Nephron (organoid): ENCODE results near the gene RAD9A.

ENCODE experiments used
- H3K27ac Mint-ChIP-seq, 3 experiments: 2 replicates each; pipeline ENCODE4 v1.8.0; 2020; ENCODE audit warnings: mixed read lengths in 3 of 3, mild to moderate bottlenecking in 2 of 3, moderate library complexity in 1 of 3
- H3K27me3 Mint-ChIP-seq: 2 replicates; pipeline ENCODE4 v1.8.0; 2021; ENCODE audit warnings: low read depth, mild to moderate bottlenecking, moderate library complexity, mixed read lengths
- H3K36me3 Mint-ChIP-seq: 2 replicates; pipeline ENCODE4 v1.8.0; 2020; ENCODE audit warnings: low read depth, mixed read lengths
- H3K4me1 Mint-ChIP-seq: 2 replicates; pipeline ENCODE4 v1.8.0; 2020; ENCODE audit warnings: mixed read lengths
- H3K4me3 Mint-ChIP-seq, 3 experiments: 2 replicates each; pipeline ENCODE4 v1.8.0; 2020; ENCODE audit warnings: mild to moderate bottlenecking in 3 of 3, mixed read lengths in 3 of 3, moderate library complexity in 2 of 3
- H3K9me3 Mint-ChIP-seq: 2 replicates; pipeline ENCODE4 v1.8.0; 2020; ENCODE audit warnings: mixed read lengths
- CTCF ChIP-seq, 3 experiments: fragments of 200-600 bp; sonication (generic); IDR thresholded peaks; one replicate each; pipeline ENCODE4 v1.5.0; 2021; ENCODE audit warnings: antibody characterized with exemption in 3 of 3; ENCODE audit not compliant: unreplicated experiment in 3 of 3

The RAD9A gene

GRCh38 chr11:67412495-67413179, 20.9 kb downstream of the RAD9A start:
- Mint-ChIP-seq H3K36me3 (no peaks in the 10 kb centered on the region), H3K4me3 (no peak overlapping the region), H3K4me1 (peaks cover 25% of the 10 kb centered on the region), H3K27me3 (peaks cover 51% of the 10 kb centered on the region), H3K9me3 (no peaks in the 10 kb centered on the region), H3K27ac (peak overlapping the region in 2 of 3 experiments; percentile 63 to 69)
- no peak for TF ChIP-seq CTCF (IDR thresholded peaks at IDR 0.05; ENCODE audit: unreplicated experiment in 3 of 3)

GRCh38 chr11:67413266-67413849, 21.6 kb downstream of the RAD9A start:
- H3K27me3 Mint-ChIP-seq = peaks cover 51% of the 10 kb centered on the region
- peaks cover 31% of the 10 kb centered on the region for H3K4me1 Mint-ChIP-seq
- no peaks in the 10 kb centered on the region for H3K36me3 Mint-ChIP-seq
- H3K4me3 Mint-ChIP-seq = peak overlapping the region; percentile 23 to 76 (median 35)
- no peak for TF ChIP-seq CTCF (IDR thresholded peaks at IDR 0.05; ENCODE audit: unreplicated experiment in 3 of 3)
- H3K9me3 Mint-ChIP-seq = no peaks in the 10 kb centered on the region
- H3K27ac Mint-ChIP-seq = peak overlapping the region in 2 of 3 experiments; percentile 63 to 69

- no peaks in the 10 kb centered on the region for H3K9me3 Mint-ChIP-seq
- no peak for TF ChIP-seq CTCF (IDR thresholded peaks at IDR 0.05; ENCODE audit: unreplicated experiment in 3 of 3)
- peaks cover 32% of the 10 kb centered on the region for H3K4me1 Mint-ChIP-seq
- H3K4me3 Mint-ChIP-seq = peak within 1 kb of the TSS; percentile 65 to 81 (median 78)
- H3K27ac Mint-ChIP-seq = peak within 1 kb of the TSS; percentile 63 to 89 (median 67)
- H3K36me3 Mint-ChIP-seq = no peaks in the 10 kb centered on the region
- peaks cover 49% of the 10 kb centered on the region for H3K27me3 Mint-ChIP-seq
Observed at GRCh38 chr11:67415501-67416304, 23.9 kb downstream of the RAD9A start, which contains the start of gene CARNS1. Gene CARNS1, plus strand, starts transcription at chr11:67415678. Its CDS starts 522 bp downstream, at chr11:67416200.

- peak overlapping the region; percentile 63 to 89 (median 67) for H3K27ac Mint-ChIP-seq
- TF ChIP-seq CTCF (IDR thresholded peaks at IDR 0.05; ENCODE audit: unreplicated experiment in 3 of 3) = no peak
- no peaks in the 10 kb centered on the region for H3K9me3 Mint-ChIP-seq
- no peaks in the 10 kb centered on the region for H3K36me3 Mint-ChIP-seq
- peaks cover 32% of the 10 kb centered on the region for H3K4me1 Mint-ChIP-seq
- peak overlapping the region; percentile 65 to 81 (median 78) for H3K4me3 Mint-ChIP-seq
- H3K27me3 Mint-ChIP-seq = peaks cover 42% of the 10 kb centered on the region
Observed at GRCh38 chr11:67416416-67417335, 24.9 kb downstream of the RAD9A start.

GRCh38 chr11:67417425-67417824, 25.6 kb downstream of the RAD9A start:
- Mint-ChIP-seq H3K27ac (no peak overlapping the region), H3K36me3 (no peaks in the 10 kb centered on the region), H3K4me3 (peak overlapping the region in 2 of 3 experiments; percentile 26 to 74), H3K4me1 (peaks cover 31% of the 10 kb centered on the region), H3K9me3 (no peaks in the 10 kb centered on the region), H3K27me3 (peaks cover 37% of the 10 kb centered on the region)
- no peak for TF ChIP-seq CTCF (IDR thresholded peaks at IDR 0.05; ENCODE audit: unreplicated experiment in 3 of 3)
